Kidney (tissue), 14 donors: ENCODE data around the gene DPP9. TPM values are rescaled to one million over a fixed set of nuclear protein-coding genes. Genes with fewer than 3 reads are reported as not detected.

Experiments
- DNase-seq, 5 donors: peaks; one replicate each; pipeline ENCODE4 v3.0.0-alpha.2; 2013 to 2020
- FAIRE-seq: peaks from 2 replicates; lab custom pipeline; 2012; peaks lifted over from hg19 to GRCh38; lab: Jason Lieb, UNC
- H3K27ac ChIP-seq, 2 donors: one replicate each; pipeline ENCODE4 v1.7.0; 2013; ENCODE audit warnings: low read depth in 2 of 2, low read length in 2 of 2, inconsistent platforms in 1 of 2
- H3K27me3 ChIP-seq: one replicate; pipeline ENCODE4 v1.7.1; 2013; ENCODE audit warnings: low read length, inconsistent platforms; ENCODE audit not compliant: control insufficient read depth, insufficient read depth
- H3K36me3 ChIP-seq, 3 donors: one replicate each; pipeline versions ENCODE4 v1.7.0 to v1.7.1; 2013; ENCODE audit warnings: low read length in 3 of 3, control low read depth in 1 of 3, inconsistent platforms in 1 of 3; ENCODE audit not compliant: insufficient read depth in 3 of 3, control insufficient read depth in 2 of 3
- H3K4me1 ChIP-seq, 3 donors: one replicate each; pipeline versions ENCODE4 v1.7.0 to v1.7.1; 2013; ENCODE audit warnings: low read length in 3 of 3, inconsistent platforms in 1 of 3, low read depth in 1 of 3; ENCODE audit not compliant: control insufficient read depth in 2 of 3, insufficient read depth in 2 of 3
- H3K4me3 ChIP-seq, 3 donors: one replicate each; pipeline versions ENCODE4 v1.7.0 to v1.8.1; 2013; ENCODE audit warnings: low read length in 3 of 3, control low read depth in 1 of 3, inconsistent platforms in 1 of 3
- H3K9ac ChIP-seq, 3 donors: one replicate each; pipeline versions ENCODE4 v1.7.0 to v1.7.1; 2013; ENCODE audit warnings: low read length in 3 of 3, control low read depth in 1 of 3, inconsistent platforms in 1 of 3
- H3K9me3 ChIP-seq, 3 donors: one replicate each; pipeline versions ENCODE4 v1.7.0 to v1.7.1; 2013; ENCODE audit warnings: low read length in 3 of 3, control low read depth in 1 of 3, inconsistent platforms in 1 of 3; ENCODE audit not compliant: control insufficient read depth in 2 of 3, insufficient read depth in 1 of 3
- intact Hi-C: fragments of 100-400 bp; cut with DNase I; formaldehyde crosslinking; loops from one replicate; pipeline ENCODE4 v1.11.1; 2022
- polyA plus RNA-seq: library from polyadenylated mRNA; stranded (reverse); fragments of 350-450 nt; fragmentation: Illumina TruSeq; extraction: RNeasy Lipid Tissue Mini Kit (QIAGEN cat#74804); gene quantifications from one replicate; pipeline ENCODE4 v1.2.3, GENCODE V29; 2014; ENCODE audit warnings: low read depth, low replicate concordance; ENCODE audit not compliant: insufficient read depth
- total RNA-seq: library from RNA; stranded (reverse); fragmentation: NEBNext Ultra II Directional; extraction: Animal tissue kit (Norgen Biotek cat#: 25700); gene quantifications from one replicate; pipeline ENCODE4 v1.2.1, GENCODE V29; 2021
- TF ChIP-seq, protein P1 (sequence below): IDR thresholded peaks from 3 replicates; pipeline ENCODE4 v1.5.1; 2012; ENCODE audit warnings: mild to moderate bottlenecking, moderate library complexity, borderline replicate concordance; ENCODE audit not compliant: insufficient read depth; ENCODE audit errors: extremely low read depth
- donor health status: control.
- donor health status: control.
- donor health status: control.
- donor health status: control.
- donor health status: control.
- donor health status: DM: yes; HTN: yes; CAD: no.
- donor health status: Normal renal cell carcinoma (clear cell type).

Gene DPP9
- total and polyA plus RNA-seq, 2 donors from 2014 or later = 14.0 to 61.9 TPM

DNA sequence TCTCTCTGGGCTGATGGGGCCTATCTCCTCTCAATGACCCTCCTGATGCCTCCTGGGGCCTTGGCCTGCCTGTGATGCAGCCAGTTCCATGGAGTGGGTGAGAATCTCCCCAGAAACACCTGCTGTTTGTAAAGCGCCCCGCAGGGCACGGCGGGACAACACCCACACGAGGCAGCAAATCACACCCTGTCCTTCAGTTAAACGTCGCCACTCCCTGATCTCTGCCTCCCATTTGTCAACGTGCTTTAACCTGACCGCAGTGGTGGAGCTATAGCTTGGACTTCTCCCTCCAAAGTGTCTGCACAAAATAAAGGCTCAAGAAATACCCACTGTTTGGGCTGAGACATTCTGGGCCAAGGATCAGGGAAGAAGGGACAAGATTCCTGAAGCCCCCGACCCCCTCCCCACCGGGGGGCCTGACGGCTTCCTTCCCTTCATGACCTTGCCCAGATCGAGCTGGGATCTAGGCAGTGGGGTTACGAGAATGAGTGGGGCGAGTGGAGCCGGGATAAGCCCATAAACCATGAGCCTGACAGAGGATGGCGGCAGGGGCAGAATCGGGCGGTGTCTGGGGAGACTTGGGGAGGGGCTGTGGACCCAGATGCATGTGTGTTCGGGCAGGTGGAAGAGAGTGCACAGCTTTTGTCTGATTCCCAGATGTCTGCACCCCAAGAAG, 61.5 kb downstream of the DPP9 start:
- no peaks in the 10 kb centered on the region for H3K27me3 ChIP-seq
- DNase-seq = no peak
- peaks cover 5 to 29% (median 18%) of the 10 kb centered on the region in 3 donors for H3K36me3 ChIP-seq
- H3K4me1 ChIP-seq = no peaks in the 10 kb centered on the region
- intact Hi-C loops = no loop called here
- TF ChIP-seq, protein P1, sequence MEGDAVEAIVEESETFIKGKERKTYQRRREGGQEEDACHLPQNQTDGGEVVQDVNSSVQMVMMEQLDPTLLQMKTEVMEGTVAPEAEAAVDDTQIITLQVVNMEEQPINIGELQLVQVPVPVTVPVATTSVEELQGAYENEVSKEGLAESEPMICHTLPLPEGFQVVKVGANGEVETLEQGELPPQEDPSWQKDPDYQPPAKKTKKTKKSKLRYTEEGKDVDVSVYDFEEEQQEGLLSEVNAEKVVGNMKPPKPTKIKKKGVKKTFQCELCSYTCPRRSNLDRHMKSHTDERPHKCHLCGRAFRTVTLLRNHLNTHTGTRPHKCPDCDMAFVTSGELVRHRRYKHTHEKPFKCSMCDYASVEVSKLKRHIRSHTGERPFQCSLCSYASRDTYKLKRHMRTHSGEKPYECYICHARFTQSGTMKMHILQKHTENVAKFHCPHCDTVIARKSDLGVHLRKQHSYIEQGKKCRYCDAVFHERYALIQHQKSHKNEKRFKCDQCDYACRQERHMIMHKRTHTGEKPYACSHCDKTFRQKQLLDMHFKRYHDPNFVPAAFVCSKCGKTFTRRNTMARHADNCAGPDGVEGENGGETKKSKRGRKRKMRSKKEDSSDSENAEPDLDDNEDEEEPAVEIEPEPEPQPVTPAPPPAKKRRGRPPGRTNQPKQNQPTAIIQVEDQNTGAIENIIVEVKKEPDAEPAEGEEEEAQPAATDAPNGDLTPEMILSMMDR = no peak
- no peak overlapping the region for H3K27ac ChIP-seq
- no peak for FAIRE-seq
- no peaks in the 10 kb centered on the region for H3K9me3 ChIP-seq
- no peak overlapping the region for H3K9ac ChIP-seq
- H3K4me3 ChIP-seq = no peak overlapping the region

DNA sequence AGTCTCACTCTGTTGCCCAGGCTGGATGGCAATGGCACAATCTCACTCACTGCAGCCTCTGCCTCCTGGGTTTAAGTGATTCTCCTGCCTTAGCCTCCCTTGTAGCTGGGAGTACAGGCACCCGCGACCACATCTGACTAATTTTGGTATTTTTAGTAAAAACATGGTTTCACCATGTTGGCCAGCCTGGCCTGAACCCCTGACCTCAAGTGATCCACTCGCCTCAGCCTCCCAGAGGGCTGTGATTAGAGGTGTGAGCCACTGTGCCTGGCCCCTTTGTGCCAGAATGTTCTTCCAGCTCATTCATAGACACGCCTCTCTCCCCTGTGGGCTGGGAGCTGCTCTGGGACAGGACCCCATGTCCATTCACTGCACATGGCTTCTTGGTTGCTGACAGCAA, 62.6 kb downstream of the DPP9 start:
- H3K4me1 ChIP-seq = no peaks in the 10 kb centered on the region
- H3K9ac ChIP-seq = no peak overlapping the region
- intact Hi-C loops = no loop called here
- H3K36me3 ChIP-seq = peaks cover 5 to 23% (median 18%) of the 10 kb centered on the region in 3 donors
- H3K4me3 ChIP-seq = no peak overlapping the region
- H3K27ac ChIP-seq = no peak overlapping the region
- no peaks in the 10 kb centered on the region for H3K27me3 ChIP-seq
- H3K9me3 ChIP-seq = no peaks in the 10 kb centered on the region
- DNase-seq (no peak), FAIRE-seq (no peak)
- TF ChIP-seq, protein P1 = no peak

DNA sequence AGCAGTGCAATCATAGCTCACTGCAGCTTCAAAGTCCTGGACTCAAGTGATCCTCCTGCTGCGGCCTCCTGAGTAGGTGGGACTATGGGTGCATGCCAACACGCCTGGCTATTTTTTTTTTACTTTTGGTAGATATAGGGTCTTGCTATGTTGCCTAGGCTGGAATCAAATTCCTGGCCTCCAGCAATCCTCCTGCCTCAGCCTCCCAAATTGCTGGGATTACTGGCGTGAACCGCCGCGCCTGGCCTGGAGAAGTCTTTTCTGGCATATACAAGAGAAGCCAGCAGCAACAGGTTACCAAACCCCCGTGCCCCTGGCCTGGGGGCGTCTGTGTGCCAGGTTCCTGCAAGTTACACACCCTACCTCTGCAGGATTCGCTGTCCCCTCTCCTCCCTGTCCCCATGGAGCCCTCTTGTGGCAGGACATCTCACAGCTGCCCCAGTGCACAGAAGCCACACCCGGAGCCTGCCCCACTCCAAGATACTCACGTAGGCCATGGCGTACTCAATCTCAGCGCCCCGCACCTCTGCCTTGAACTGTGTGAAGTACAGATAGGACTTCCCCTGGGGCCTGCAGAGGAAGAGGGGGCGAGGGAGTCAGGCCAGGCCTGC, 63.4 kb downstream of the DPP9 start:
- DNase-seq = no peak
- Histone ChIP-seq H3K4me1 (no peaks in the 10 kb centered on the region), H3K27me3 (no peaks in the 10 kb centered on the region), H3K27ac (no peak overlapping the region), H3K4me3 (no peak overlapping the region), H3K9me3 (no peaks in the 10 kb centered on the region), H3K9ac (no peak overlapping the region), H3K36me3 (peaks cover 5 to 23% (median 18%) of the 10 kb centered on the region in 3 donors)
- TF ChIP-seq, protein P1 = no peak
- FAIRE-seq = no peak
- intact Hi-C loops = no loop called here
